Measurements from ENCODE around the gene LCN15. TPM values are rescaled to one million over a fixed set of nuclear protein-coding genes. Genes with fewer than 3 reads are reported as not detected.

LCN15 gene
- total and polyA plus RNA-seq, 2 experiments from 2014 or later = 0.77 TPM; not detected in 1

DNA sequence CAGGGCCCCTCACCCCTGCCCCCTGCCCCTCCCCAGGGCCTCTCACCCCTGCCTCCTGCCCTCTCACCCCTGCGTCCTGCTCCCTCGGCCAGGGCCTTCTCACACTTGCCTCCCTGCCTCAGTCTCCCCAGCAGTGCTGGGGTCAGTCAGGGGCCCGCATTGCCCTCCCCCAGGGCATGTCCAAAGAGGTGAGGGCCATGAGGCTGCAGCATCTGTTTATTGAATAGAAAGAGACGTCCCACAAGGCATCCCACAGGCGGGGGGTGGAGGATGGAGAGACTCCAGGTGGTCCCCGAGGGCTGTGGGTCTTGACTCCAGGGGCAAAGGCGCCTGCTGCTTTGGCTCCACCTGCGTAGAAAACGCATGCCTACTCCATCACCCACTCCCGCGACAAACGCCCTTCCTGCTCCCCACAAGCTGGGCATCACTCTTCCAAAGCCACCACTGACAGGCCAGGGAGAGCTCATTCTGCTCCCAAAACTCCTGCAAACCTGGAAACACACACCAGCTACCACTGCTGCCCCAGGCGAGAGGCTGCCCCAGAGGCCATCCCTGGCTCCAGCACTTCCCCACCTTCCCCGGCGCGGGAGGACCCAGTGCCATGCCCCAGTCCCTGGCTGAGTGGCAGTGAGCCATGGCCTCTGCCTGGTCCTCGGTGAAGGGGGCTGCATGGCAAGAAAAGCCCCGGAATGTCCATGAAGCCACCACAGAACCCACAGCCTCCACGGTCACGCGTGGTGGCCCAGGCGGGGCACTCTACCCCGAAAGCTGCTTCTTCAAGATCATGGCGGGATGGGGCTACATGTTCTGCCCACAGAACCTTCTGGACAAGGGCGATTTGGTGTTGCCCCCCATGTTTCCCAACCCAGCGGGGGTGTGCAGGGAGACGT, 4.6 kb downstream of the LCN15 start:
- no peaks in the 10 kb centered on the region for H3K36me3 ChIP-seq
- H3K4me1 ChIP-seq (ENCODE audit: low read depth) = peaks cover 4% of the 10 kb centered on the region
- H3K27me3 ChIP-seq = no peaks in the 10 kb centered on the region
- TF ChIP-seq, protein P1, sequence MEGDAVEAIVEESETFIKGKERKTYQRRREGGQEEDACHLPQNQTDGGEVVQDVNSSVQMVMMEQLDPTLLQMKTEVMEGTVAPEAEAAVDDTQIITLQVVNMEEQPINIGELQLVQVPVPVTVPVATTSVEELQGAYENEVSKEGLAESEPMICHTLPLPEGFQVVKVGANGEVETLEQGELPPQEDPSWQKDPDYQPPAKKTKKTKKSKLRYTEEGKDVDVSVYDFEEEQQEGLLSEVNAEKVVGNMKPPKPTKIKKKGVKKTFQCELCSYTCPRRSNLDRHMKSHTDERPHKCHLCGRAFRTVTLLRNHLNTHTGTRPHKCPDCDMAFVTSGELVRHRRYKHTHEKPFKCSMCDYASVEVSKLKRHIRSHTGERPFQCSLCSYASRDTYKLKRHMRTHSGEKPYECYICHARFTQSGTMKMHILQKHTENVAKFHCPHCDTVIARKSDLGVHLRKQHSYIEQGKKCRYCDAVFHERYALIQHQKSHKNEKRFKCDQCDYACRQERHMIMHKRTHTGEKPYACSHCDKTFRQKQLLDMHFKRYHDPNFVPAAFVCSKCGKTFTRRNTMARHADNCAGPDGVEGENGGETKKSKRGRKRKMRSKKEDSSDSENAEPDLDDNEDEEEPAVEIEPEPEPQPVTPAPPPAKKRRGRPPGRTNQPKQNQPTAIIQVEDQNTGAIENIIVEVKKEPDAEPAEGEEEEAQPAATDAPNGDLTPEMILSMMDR (IDR thresholded peaks at IDR 0.05; ENCODE audit: low read depth, low read length) = no peak
- no peak overlapping the region for H3K4me3 ChIP-seq
- no peak overlapping the region for H3K27ac ChIP-seq
- H3K9me3 ChIP-seq (ENCODE audit: low read depth) = no peaks in the 10 kb centered on the region
- no peak for DNase-seq (ENCODE audit: low read depth in 1 of 2, low spot score in 1 of 2)

DNA sequence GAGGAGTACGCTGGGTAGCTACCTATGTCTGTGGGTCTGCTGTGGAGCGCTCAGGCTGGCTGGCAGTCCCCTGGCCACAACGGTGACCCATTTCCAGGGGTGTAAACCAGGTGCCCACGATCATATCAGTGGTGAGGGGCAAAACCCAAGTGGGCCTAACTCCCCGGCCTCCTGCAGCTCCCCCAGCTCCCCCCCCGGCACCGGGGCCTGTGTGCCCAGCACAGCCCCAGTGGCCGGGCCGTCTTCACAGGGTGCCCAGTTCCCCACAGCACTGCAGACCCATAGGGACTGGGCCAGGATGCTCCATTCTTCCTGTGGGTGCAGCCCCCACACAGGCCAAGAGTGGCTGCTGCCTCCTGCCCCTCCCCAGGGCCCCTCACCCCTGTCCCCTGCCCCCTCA, 5.3 kb downstream of the LCN15 start:
- Histone ChIP-seq H3K36me3 (no peaks in the 10 kb centered on the region), H3K27ac (no peak overlapping the region), H3K4me1 (ENCODE audit: low read depth) (peaks cover 4% of the 10 kb centered on the region), H3K9me3 (ENCODE audit: low read depth) (no peaks in the 10 kb centered on the region), H3K27me3 (no peaks in the 10 kb centered on the region), H3K4me3 (no peak overlapping the region)
- DNase-seq (ENCODE audit: low read depth in 1 of 2, low spot score in 1 of 2) = no peak
- TF ChIP-seq, protein P1 (IDR thresholded peaks at IDR 0.05; ENCODE audit: low read depth, low read length) = no peak

DNA sequence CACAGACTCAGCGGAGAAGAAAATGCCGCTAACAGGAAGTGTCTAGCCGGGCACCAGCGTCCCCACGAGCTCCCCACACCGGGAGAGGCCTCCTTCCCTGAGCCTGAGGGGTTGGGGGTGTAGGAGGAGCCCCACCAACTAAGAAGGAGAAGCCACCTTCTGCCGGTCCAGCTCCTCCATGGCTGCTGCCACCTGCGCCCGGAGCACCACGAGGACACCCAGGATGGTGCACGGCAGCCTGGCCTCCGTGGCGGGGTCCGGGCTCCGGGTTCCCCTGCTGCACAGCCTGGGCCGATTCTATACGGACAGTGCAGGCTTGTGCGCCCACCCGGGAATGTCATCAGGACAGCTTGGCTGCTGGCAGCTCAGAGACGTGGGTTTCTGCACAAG, 6.6 kb downstream of the LCN15 start:
- Histone ChIP-seq H3K9me3 (ENCODE audit: low read depth) (no peaks in the 10 kb centered on the region), H3K4me3 (no peak overlapping the region), H3K4me1 (ENCODE audit: low read depth) (peaks cover 4% of the 10 kb centered on the region), H3K27me3 (no peaks in the 10 kb centered on the region), H3K27ac (no peak overlapping the region), H3K36me3 (no peaks in the 10 kb centered on the region)
- DNase-seq (ENCODE audit: low read depth in 1 of 2, low spot score in 1 of 2) = no peak
- TF ChIP-seq, protein P1 (IDR thresholded peaks at IDR 0.05; ENCODE audit: low read depth, low read length) = no peak

DNA sequence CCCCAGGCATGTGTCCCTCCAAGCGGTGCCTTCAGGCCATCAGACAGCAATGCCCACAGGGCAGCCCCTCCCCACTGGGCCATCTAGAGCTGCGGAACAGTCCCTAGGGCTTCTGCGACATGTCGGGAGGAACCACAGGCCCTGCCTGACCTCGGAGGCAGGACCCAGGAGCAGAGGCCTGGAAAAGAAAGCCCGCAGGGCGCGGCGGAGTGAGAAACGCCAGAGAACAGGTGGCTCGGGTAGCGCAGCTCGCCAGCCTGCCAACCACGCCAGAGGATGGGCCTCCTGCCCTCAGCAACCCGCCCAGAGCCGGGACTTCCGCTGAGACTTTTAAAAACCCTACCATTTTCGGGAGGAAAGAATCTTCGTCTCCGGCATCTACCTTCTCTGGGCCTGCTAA, 7.0 kb downstream of the LCN15 start:
- H3K27me3 ChIP-seq = no peaks in the 10 kb centered on the region
- H3K36me3 ChIP-seq = no peaks in the 10 kb centered on the region
- DNase-seq (ENCODE audit: low read depth in 1 of 2, low spot score in 1 of 2) = no peak
- no peak overlapping the region for H3K27ac ChIP-seq
- TF ChIP-seq, protein P1 (IDR thresholded peaks at IDR 0.05; ENCODE audit: low read depth, low read length) = no peak
- H3K4me1 ChIP-seq (ENCODE audit: low read depth) = peaks cover 1% of the 10 kb centered on the region
- no peaks in the 10 kb centered on the region for H3K9me3 ChIP-seq (ENCODE audit: low read depth)
- H3K4me3 ChIP-seq = no peak overlapping the region

DNA sequence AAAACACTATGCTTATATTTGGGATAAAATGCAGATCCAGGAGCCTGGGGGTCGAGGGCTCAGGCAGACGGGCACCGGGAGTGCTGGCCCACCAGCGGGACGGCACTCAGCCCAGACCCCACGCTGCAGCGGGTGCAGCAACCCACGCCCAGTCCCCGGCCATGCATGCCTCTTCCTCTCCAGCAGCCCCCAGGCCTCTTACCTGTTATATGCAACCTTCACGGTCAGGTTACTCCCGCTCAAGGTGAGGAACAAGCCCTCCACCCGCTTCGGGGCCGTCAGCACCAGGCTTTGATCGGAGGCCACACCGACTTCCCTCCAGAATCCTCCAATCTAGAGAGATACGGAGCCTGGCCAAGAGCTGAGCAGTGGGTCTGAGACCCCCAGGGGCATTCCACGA, 7.5 kb downstream of the LCN15 start:
- no peaks in the 10 kb centered on the region for H3K36me3 ChIP-seq
- H3K27ac ChIP-seq = no peak overlapping the region

More for the DNA sequence above, 7.5 kb downstream of the LCN15 start:
- no peak for DNase-seq (ENCODE audit: low read depth in 1 of 2, low spot score in 1 of 2)
- Histone ChIP-seq H3K9me3 (ENCODE audit: low read depth) (no peaks in the 10 kb centered on the region), H3K27me3 (no peaks in the 10 kb centered on the region), H3K4me1 (ENCODE audit: low read depth) (no peaks in the 10 kb centered on the region), H3K4me3 (no peak overlapping the region)
- TF ChIP-seq, protein P1 (IDR thresholded peaks at IDR 0.05; ENCODE audit: low read depth, low read length) = no peak

All from cardiac muscle cell (in vitro differentiated cells and primary cell).